ENCODE results near the gene GUCY2D.

Gene GUCY2D

GRCh38 chr17:8051831-8052230 is 49.4 kb downstream of the GUCY2D start:
- no peak overlapping the region for H2AFZ ChIP-seq (ENCODE audit: low read length)
- H3K36me3 ChIP-seq (ENCODE audit: insufficient read depth, low read length) = no peaks in the 10 kb centered on the region
- H3K9me2 ChIP-seq (replicated peaks; ENCODE audit: low read depth, low read length) = no peaks in the 10 kb centered on the region
- no peaks in the 10 kb centered on the region for H3K79me2 ChIP-seq (ENCODE audit: insufficient read depth, low read length)
- no peaks in the 10 kb centered on the region for H4K20me1 ChIP-seq (ENCODE audit: insufficient read depth, low read length, poor library complexity, severe bottlenecking)
- H3K9ac ChIP-seq (ENCODE audit: low read depth, low read length, poor library complexity, severe bottlenecking) = no peak overlapping the region
- H3K27me3 ChIP-seq (ENCODE audit: insufficient read depth, low read length, poor library complexity, severe bottlenecking) = no peaks in the 10 kb centered on the region
- H3F3A ChIP-seq (ENCODE audit: low read depth) = no peaks in the 10 kb centered on the region
- no peak for TF ChIP-seq CTCF (conservative IDR thresholded peaks at IDR 0.05; ENCODE audit: low read length)
- TF ChIP-seq EZH2phosphoT487 (IDR thresholded peaks at IDR 0.05; ENCODE audit: borderline replicate concordance) = no peak
- H3K4me2 ChIP-seq (ENCODE audit: low read depth, low read length, poor library complexity, severe bottlenecking) = no peak overlapping the region
- H3K4me3 ChIP-seq (ENCODE audit: low read length, poor library complexity, severe bottlenecking) = no peak overlapping the region
- H3K9me3 ChIP-seq (ENCODE audit: insufficient read depth, low read depth, low read length) = no peaks in the 10 kb centered on the region
- H3K4me1 ChIP-seq (ENCODE audit: insufficient read depth, low read length, poor library complexity, severe bottlenecking) = peaks cover 15% of the 10 kb centered on the region

- H3K79me2 ChIP-seq (ENCODE audit: insufficient read depth, low read length) = no peaks in the 10 kb centered on the region
- no peaks in the 10 kb centered on the region for H3K36me3 ChIP-seq (ENCODE audit: insufficient read depth, low read length)
- H3F3A ChIP-seq (ENCODE audit: low read depth) = no peaks in the 10 kb centered on the region
- H3K9me2 ChIP-seq (replicated peaks; ENCODE audit: low read depth, low read length) = no peaks in the 10 kb centered on the region
- H3K9ac ChIP-seq (ENCODE audit: low read depth, low read length, poor library complexity, severe bottlenecking) = no peak overlapping the region
- TF ChIP-seq CTCF (conservative IDR thresholded peaks at IDR 0.05; ENCODE audit: low read length) (no peak), EZH2phosphoT487 (IDR thresholded peaks at IDR 0.05; ENCODE audit: borderline replicate concordance) (no peak)
- H3K27me3 ChIP-seq (ENCODE audit: insufficient read depth, low read length, poor library complexity, severe bottlenecking) = no peaks in the 10 kb centered on the region
- peaks cover 22% of the 10 kb centered on the region for H3K4me1 ChIP-seq (ENCODE audit: insufficient read depth, low read length, poor library complexity, severe bottlenecking)
- no peaks in the 10 kb centered on the region for H3K9me3 ChIP-seq (ENCODE audit: insufficient read depth, low read depth, low read length)
- no peak overlapping the region for H3K4me2 ChIP-seq (ENCODE audit: low read depth, low read length, poor library complexity, severe bottlenecking)
- no peaks in the 10 kb centered on the region for H4K20me1 ChIP-seq (ENCODE audit: insufficient read depth, low read length, poor library complexity, severe bottlenecking)
- no peak overlapping the region for H3K4me3 ChIP-seq (ENCODE audit: low read length, poor library complexity, severe bottlenecking)
- no peak overlapping the region for H2AFZ ChIP-seq (ENCODE audit: low read length)
These were observed 50.1 kb downstream of the GUCY2D start for GRCh38 chr17:8052256-8053252.

GRCh38 chr17:8053600-8053999 is 51.2 kb downstream of the GUCY2D start:
- Histone ChIP-seq H3K9me2 (replicated peaks; ENCODE audit: low read depth, low read length) (no peaks in the 10 kb centered on the region), H3K4me2 (ENCODE audit: low read depth, low read length, poor library complexity, severe bottlenecking) (no peak overlapping the region), H3K9me3 (ENCODE audit: insufficient read depth, low read depth, low read length) (no peaks in the 10 kb centered on the region), H3K4me3 (ENCODE audit: low read length, poor library complexity, severe bottlenecking) (no peak overlapping the region), H4K20me1 (ENCODE audit: insufficient read depth, low read length, poor library complexity, severe bottlenecking) (no peaks in the 10 kb centered on the region), H3K9ac (ENCODE audit: low read depth, low read length, poor library complexity, severe bottlenecking) (no peak overlapping the region), H3K36me3 (ENCODE audit: insufficient read depth, low read length) (no peaks in the 10 kb centered on the region), H3K79me2 (ENCODE audit: insufficient read depth, low read length) (no peaks in the 10 kb centered on the region), H3K27me3 (ENCODE audit: insufficient read depth, low read length, poor library complexity, severe bottlenecking) (no peaks in the 10 kb centered on the region), H3F3A (ENCODE audit: low read depth) (no peaks in the 10 kb centered on the region), H3K4me1 (ENCODE audit: insufficient read depth, low read length, poor library complexity, severe bottlenecking) (peaks cover 27% of the 10 kb centered on the region), H2AFZ (ENCODE audit: low read length) (no peak overlapping the region)
- no peak for TF ChIP-seq EZH2phosphoT487 (IDR thresholded peaks at IDR 0.05; ENCODE audit: borderline replicate concordance)
- TF ChIP-seq CTCF (conservative IDR thresholded peaks at IDR 0.05; ENCODE audit: low read length) = no peak

Data from Loucy (cell line).